Measurements from ENCODE around the gene STAB2. TPM values are rescaled to one million over a fixed set of nuclear protein-coding genes. Genes with fewer than 3 reads are reported as not detected.

Gene STAB2
- total RNA-seq, 6 experiments from 2014 or later, result 5.5 to 32.2 (median 18.5) TPM

GRCh38 chr12:103667125-103667524 is 80.1 kb downstream of the STAB2 start:
- no peaks in the 10 kb centered on the region for H3K27me3 ChIP-seq
- H3K4me1 ChIP-seq, result no peaks in the 10 kb centered on the region
- 56% methylated on average over 2 of the region's 2 CpGs for WGBS (ENCODE audit: insufficient coverage, low coverage, low lambda C conversion rate, missing lambda C conversion rate)
- H3K36me3 ChIP-seq, result no peaks in the 10 kb centered on the region
- H3K4me3 ChIP-seq, result no peak overlapping the region
- ATAC-seq, result no peak
- TF ChIP-seq POLR2A (IDR thresholded peaks at IDR 0.05) (no peak), CTCF (IDR thresholded peaks at IDR 0.05) (no peak)
- intact Hi-C loops (cut with DNase I), result no loop called here
- no peak overlapping the region for H3K27ac ChIP-seq
- no peak for DNase-seq
- H3K9me3 ChIP-seq, result no peaks in the 10 kb centered on the region

GRCh38 chr12:103668520-103668919 is 81.4 kb downstream of the STAB2 start:
- H3K4me1 ChIP-seq, result peaks cover 0 to 4% (median 0%) of the 10 kb centered on the region in 4 donors
- H3K27me3 ChIP-seq, result no peaks in the 10 kb centered on the region
- intact Hi-C loops (cut with DNase I), result no loop called here
- peak in 1 of 4 donors; percentile 25 for ATAC-seq
- H3K27ac ChIP-seq, result no peak overlapping the region
- WGBS (ENCODE audit: insufficient coverage, low coverage, low lambda C conversion rate, missing lambda C conversion rate), result 60% methylated on average over 1 of the region's 8 CpGs
- no peak overlapping the region for H3K4me3 ChIP-seq
- DNase-seq, result no peak
- TF ChIP-seq CTCF (IDR thresholded peaks at IDR 0.05) (no peak), POLR2A (IDR thresholded peaks at IDR 0.05) (no peak)
- H3K36me3 ChIP-seq, result no peaks in the 10 kb centered on the region
- H3K9me3 ChIP-seq, result no peaks in the 10 kb centered on the region

DNA sequence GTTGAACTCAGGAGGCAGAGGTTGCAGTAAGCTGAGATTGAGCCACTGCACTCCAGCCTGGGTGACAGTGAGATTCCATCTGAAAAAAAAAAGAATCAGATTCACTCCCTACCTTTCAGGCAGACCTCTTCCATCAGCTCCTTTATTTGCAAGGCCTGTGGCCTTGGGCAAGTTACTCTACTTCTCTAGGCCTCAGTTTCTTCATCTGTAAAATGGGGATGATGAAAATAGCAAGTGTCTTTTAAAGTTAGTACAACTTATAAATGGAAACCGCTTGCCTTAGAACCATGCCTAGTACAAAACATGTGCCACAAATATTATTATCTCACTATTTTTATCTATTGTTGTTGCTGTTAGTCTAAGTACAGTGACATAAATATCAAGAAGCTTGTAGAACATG is 84.3 kb downstream of the STAB2 start:
- Histone ChIP-seq H3K4me3 (no peak overlapping the region), H3K4me1 (peaks cover 0 to 4% (median 0%) of the 10 kb centered on the region in 4 donors), H3K27ac (no peak overlapping the region), H3K27me3 (no peaks in the 10 kb centered on the region), H3K36me3 (no peaks in the 10 kb centered on the region), H3K9me3 (no peaks in the 10 kb centered on the region)
- DNase-seq, result no peak
- intact Hi-C loops (cut with DNase I), result no loop called here
- 90% methylated on average over 1 of the region's 1 CpG for WGBS (ENCODE audit: insufficient coverage, low coverage, low lambda C conversion rate, missing lambda C conversion rate)
- TF ChIP-seq POLR2A (IDR thresholded peaks at IDR 0.05) (no peak), CTCF (IDR thresholded peaks at IDR 0.05) (no peak)
- ATAC-seq, result no peak

- no peak for DNase-seq
- Histone ChIP-seq H3K36me3 (no peaks in the 10 kb centered on the region), H3K4me1 (peaks cover 0 to 4% (median 0%) of the 10 kb centered on the region in 4 donors), H3K9me3 (no peaks in the 10 kb centered on the region), H3K27ac (no peak overlapping the region), H3K27me3 (no peaks in the 10 kb centered on the region), H3K4me3 (no peak overlapping the region)
- no peak for TF ChIP-seq POLR2A (IDR thresholded peaks at IDR 0.05)
- TF ChIP-seq CTCF (IDR thresholded peaks at IDR 0.05), result no peak
- ATAC-seq, result peak in 3 of 4 donors; percentile 22 to 76 (median 71)
- intact Hi-C loops (cut with DNase I), result no loop called here
- 49% methylated on average over 10 of the region's 10 CpGs for WGBS (ENCODE audit: insufficient coverage, low coverage, low lambda C conversion rate, missing lambda C conversion rate)
These were observed 85.5 kb downstream of the STAB2 start for GRCh38 chr12:103672401-103673119.

Measured in right lobe of liver (tissue), 6 donors.